NOMO-1 treated with DMSO at 0.1 percent for 48 hours (cell line): ENCODE data around the gene KRT2.

Experiments
- DNase-seq: peaks from one replicate; lab custom pipeline; 2025; ENCODE audit not compliant: unreplicated experiment; lab: John Stamatoyannopoulos, UW

Gene KRT2

DNA sequence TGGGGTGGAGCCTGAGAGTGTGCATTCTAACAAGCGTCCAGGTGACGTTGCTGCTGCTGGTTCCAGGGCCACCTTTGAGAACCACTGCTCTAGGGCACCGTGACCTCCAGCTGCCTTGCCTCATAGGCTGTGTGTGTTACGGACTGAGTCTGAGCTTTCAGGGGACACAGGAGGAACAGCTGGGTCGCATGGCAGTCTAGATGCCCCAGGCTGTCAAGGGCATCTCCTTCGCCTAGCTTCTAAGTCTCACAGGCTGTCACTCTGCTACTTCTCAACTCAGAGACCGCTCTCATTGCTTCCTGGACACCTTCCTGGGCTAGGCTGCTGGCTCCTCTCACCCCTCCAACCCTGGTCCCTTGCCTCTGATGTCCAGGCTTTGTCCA lies 34.6 kb downstream of the KRT2 start:
- no peak for DNase-seq

- DNase-seq = no peak
These were observed 35.2 kb downstream of the KRT2 start for GRCh38 chr12:52616680-52617402.

GRCh38 chr12:52615912-52616311 lies 36.1 kb downstream of the KRT2 start:
- no peak for DNase-seq

DNA sequence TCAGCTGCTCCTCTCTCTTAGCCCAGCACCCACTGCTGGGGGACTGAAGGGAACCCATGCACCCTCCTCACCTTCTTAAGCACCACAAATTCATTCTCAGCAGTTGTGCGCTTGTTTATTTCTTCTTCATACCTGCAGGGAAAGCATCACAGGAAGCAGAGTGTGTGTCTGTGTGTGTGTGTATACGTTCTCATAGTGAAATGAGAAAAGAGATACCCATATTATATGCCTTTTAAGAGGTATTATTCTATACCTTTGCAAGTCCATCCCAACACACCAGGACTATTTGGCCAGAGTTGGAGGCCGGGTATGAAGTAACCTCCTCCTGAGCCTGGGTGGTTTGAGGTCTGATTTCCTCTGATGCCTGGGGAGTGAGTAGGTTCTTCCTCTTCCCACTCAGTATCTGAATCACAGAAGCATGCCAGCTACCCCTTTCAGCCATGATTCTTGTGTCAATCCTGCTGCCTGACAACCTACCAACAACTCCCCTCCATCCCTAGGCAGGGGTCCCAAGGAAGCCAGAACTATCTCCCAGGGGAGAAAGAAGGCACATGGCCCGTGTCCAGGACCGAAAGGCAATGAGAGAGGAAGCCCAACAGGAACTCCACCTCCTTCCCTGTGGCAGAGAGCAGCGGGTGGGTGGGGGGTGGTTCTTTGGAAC lies 36.7 kb downstream of the KRT2 start:
- no peak for DNase-seq

GRCh38 chr12:52614381-52615207 lies 37.4 kb downstream of the KRT2 start:
- no peak for DNase-seq

DNA sequence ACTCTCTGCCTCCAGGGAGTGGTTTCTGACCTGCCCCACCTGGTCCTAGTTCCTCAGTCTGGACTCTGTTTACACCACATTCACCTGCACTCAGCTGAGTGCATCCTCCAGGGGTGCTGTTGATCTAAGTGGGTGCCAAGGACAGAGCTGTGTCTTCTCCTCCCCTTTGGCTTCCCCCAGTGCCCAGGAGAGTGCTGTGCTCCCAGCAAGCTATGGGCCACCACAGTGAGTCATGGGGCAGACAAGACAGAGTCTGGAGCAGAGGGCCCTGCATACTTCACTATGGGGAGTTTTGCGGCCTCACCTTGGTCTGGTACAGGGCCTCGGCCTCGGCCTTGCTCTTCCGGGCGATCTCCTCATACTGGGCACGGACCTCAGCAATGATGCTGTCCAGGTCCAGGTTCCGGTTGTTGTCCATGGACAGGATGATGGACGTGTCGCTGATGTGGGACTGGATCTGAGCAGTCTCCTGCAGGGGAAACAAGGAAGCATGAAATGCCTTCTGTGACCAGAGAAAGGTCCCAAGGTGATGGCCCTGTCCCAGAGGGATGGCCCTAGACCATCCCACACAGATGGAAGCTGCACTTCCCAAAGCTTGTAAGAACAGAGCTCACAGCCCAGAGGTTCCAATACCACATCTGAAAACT lies 38.5 kb downstream of the KRT2 start:
- no peak for DNase-seq

- DNase-seq = no peak
These were observed 39.3 kb downstream of the KRT2 start for GRCh38 chr12:52612431-52613383.

- no peak for DNase-seq
These were observed 40.9 kb downstream of the KRT2 start for GRCh38 chr12:52611080-52611468.

DNA sequence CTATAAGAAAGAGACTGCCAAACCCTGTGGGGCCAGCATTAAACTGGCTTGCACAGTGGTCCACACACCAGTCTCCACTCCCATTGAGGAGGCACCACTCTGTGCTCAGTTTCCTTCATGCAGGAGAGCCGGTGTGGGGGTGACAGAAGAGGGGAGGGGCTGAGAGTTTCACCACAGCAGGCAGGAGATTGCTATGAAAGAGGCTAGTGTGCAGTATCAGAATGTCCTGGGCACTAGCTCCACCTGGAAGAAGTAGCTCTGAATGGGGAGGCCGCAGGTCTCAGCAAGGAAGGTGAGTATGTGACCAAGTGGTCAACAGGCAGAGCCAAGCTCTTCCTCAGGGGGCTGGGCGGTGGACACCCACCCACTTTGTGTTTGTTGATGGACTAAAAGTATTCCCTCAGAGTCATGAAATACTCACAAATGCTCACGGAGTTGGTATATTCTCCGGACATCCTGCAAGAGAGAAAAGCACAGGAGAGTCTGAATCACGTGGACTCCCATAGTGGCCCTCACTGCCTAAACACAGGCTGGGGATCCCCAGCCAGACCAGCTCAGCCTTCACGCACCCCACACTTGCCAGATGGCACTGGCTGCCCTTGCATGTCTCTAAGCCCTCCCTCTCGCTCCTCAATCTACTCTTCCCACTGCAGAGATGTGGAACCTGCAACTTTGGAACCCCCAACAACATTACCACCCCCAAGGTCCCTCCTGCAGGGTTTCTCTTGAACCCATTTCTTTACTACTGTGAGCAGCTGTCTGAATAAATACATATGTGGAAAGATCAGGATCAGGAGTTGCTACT lies 43.0 kb downstream of the KRT2 start:
- DNase-seq = no peak

GRCh38 chr12:52608161-52608560 lies 43.9 kb downstream of the KRT2 start:
- no peak for DNase-seq

DNA sequence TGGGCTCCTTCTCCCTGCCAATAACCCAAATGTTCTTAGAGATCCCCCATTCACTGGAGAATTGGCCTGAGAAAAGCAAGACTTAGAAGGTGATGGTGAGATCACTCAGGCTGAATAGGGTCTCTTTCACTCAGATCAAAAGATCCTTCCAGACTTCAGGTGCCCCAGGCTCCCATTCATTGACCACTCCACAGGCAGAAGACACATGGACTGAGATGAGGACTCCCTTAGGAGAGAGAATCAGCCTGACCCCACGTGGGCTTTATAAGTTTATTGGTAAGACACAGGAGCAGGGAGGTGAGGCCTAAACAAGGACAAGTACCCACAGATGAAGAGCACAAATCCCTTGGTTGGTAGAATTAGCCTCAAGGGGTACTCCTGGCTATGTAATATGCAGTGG lies 44.7 kb downstream of the KRT2 start:
- DNase-seq = no peak

DNA sequence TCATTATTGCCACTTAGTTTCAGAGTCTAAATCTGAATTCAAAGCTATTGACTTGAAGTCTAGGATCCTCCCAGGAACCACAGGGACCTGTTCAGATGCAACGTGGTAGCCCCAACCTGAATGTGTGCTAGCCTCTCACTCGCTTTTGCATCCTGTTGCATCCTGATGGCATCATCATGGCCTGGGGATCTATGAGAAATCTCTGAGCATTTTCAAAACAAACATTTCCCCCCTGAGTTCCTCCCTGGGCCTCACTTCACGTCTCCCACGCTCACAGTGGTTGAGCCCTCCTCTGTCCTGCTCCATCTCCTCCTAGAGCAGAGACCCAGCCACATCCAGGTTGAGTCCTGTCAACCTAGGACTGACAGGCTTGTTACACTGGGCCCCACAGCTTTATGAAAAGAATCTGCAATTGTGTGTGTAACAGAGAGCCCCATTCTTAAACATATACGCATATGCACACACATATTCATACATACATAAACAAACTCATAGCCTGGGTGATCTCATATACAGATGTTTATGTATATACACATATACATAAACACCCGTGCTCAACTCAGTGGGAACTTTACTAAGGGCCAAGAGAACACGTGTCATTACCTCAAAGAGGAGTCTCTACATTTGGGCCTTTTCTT lies 45.3 kb downstream of the KRT2 start:
- no peak for DNase-seq

- no peak for DNase-seq
These were observed 45.9 kb downstream of the KRT2 start for GRCh38 chr12:52606096-52606495.

- no peak for DNase-seq
These were observed 46.5 kb downstream of the KRT2 start for GRCh38 chr12:52605542-52605941.

GRCh38 chr12:52604859-52605258 lies 47.2 kb downstream of the KRT2 start:
- no peak for DNase-seq

DNA sequence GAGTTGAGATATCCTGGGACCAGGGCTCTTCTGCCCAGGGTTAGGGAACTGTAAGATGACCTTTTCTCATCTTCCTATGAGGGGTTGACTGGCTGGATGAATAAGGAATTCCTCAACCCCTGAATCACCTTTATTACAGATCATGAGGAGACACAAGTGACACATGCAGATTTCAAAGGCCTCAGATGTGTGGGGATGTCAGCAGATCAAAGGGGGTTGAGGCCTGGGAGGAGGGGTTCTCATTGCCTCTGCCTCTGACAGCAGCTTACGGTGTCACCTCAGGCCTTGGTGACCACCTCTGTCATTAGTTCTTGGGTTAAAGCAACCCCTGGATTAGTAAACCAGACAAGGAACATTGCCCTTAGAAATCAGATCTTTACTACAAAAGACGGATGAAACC lies 48.7 kb downstream of the KRT2 start:
- no peak for DNase-seq

DNA sequence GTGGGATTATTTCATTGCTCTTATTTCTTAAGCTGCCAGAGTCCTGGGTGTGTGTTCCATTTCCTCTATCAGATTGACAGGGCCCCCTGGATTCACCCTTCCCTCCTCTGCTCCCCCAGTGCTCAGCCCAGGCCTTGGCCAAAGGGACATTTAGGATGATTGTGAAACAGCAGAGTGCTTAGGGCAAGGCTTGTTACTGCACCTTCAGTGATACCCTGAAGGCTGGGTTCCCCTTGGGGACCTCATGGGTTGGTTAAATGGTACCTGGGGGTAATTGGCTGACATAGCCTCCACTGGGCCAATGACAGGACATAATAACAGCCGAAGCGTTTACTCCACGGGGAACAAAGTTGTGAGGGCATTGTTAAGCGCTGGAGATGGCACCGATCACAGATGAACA lies 49.5 kb downstream of the KRT2 start:
- no peak for DNase-seq

- DNase-seq = no peak
These were observed 50.3 kb downstream of the KRT2 start for GRCh38 chr12:52601671-52602070.

DNA sequence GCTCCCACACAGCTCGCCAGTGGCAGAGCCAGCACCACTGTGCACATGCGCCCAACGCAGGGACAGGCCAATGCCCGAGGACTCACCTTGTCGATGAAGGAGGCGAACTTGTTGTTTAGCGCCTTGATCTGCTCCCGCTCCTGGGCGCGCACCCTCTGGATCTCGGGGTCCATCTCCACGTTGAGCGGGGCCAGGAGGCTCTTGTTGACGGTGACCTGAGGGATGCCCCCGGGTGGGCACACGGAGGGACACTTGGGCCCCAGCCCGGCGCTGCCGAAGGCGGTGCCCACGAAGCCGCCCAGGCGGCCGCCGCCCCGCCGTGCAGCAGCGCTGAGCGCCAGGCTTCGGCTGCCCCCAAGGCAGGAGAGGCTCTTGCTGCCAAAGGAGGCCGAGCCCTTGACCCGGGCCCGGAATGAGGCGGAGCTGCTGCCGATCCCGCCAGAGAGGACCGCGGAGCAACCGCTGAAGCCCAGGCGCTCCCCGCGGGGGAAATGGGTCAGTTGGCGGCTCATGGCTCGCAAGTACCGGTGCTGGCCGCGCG lies 51.0 kb downstream of the KRT2 start, which contains the start of gene KRT72:
TSS of gene KRT72 (minus strand) at position 523 of the 541 bp plus-strand sequence. CDS start at position 512, 11 bp downstream.
- no peak for DNase-seq
